GM23338 (cell line): ENCODE data around the gene FANCC. TPM values are rescaled to one million over a fixed set of nuclear protein-coding genes. Genes with fewer than 3 reads are reported as not detected.
A peak's percentile ranks its signal among the peaks of the same experiment; 100 is the strongest.

Source experiments
- ATAC-seq: fragments of 200-7000 bp; cut with Tn5 transposase; 3 replicates; pipeline ENCODE4 v1.9.1; 2020
- DNase-seq: peaks from one replicate; pipeline ENCODE4 v3.0.0-alpha.2; 2015; ENCODE audit warnings: low spot score
- H2AFZ ChIP-seq: fragments of 200-600 bp; sonication (generic); 2 replicates; pipeline ENCODE4 v1.8.0; 2016; ENCODE audit warnings: antibody characterized with exemption, mild to moderate bottlenecking, moderate library complexity
- H3F3A ChIP-seq: fragments of 200-600 bp; sonication (generic); replicated peaks from 2 replicates; pipeline ENCODE4 v1.8.0; 2017; ENCODE audit warnings: antibody characterized with exemption, mixed run types, low read depth
- H3K27ac ChIP-seq: fragments of 200-600 bp; sonication (generic); 2 replicates; pipeline ENCODE4 v1.6.1; 2016; ENCODE audit warnings: low read depth
- H3K27me3 ChIP-seq: fragments of 200-600 bp; sonication (generic); 2 replicates; pipeline ENCODE4 v1.8.0; 2016; ENCODE audit warnings: mild to moderate bottlenecking, mixed run types, moderate library complexity; ENCODE audit not compliant: insufficient read depth
- H3K36me3 ChIP-seq: fragments of 200-600 bp; sonication (generic); 2 replicates; pipeline ENCODE4 v1.8.0; 2016; ENCODE audit warnings: mild to moderate bottlenecking; ENCODE audit not compliant: insufficient read depth
- H3K4me1 ChIP-seq: fragments of 200-600 bp; sonication (generic); 2 replicates; pipeline ENCODE4 v1.8.0; 2016; ENCODE audit warnings: mild to moderate bottlenecking, moderate library complexity; ENCODE audit not compliant: insufficient read depth
- H3K4me2 ChIP-seq: fragments of 200-600 bp; sonication (generic); 2 replicates; pipeline ENCODE4 v1.7.1; 2017; ENCODE audit warnings: mixed run types
- H3K4me3 ChIP-seq: fragments of 200-600 bp; sonication (generic); 2 replicates; pipeline ENCODE4 v1.6.1; 2016; ENCODE audit warnings: mixed run types
- H3K79me2 ChIP-seq: fragments of 200-600 bp; sonication (generic); replicated peaks from 2 replicates; pipeline ENCODE4 v1.8.0; 2017; ENCODE audit warnings: mild to moderate bottlenecking; ENCODE audit not compliant: insufficient read depth
- H3K9me2 ChIP-seq: fragments of 200-600 bp; sonication (generic); 2 replicates; pipeline ENCODE4 v1.8.0; 2017; ENCODE audit not compliant: insufficient read depth
- H4K20me1 ChIP-seq: fragments of 200-600 bp; sonication (generic); replicated peaks from 2 replicates; pipeline ENCODE4 v1.8.0; 2017; ENCODE audit warnings: mild to moderate bottlenecking; ENCODE audit not compliant: insufficient read depth
- H3K27ac Mint-ChIP-seq: 2 replicates; pipeline ENCODE4 v1.8.0; 2020; ENCODE audit warnings: inconsistent platforms, mild to moderate bottlenecking, moderate library complexity, mixed read lengths
- H3K27me3 Mint-ChIP-seq: 3 replicates; pipeline ENCODE4 v1.8.0; 2022; ENCODE audit warnings: low read depth, mild to moderate bottlenecking, moderate library complexity, mixed read lengths, inconsistent platforms; ENCODE audit not compliant: insufficient read depth, poor library complexity
- H3K36me3 Mint-ChIP-seq: 3 replicates; pipeline ENCODE4 v1.8.0; 2021; ENCODE audit warnings: low read depth, mild to moderate bottlenecking, inconsistent platforms, moderate library complexity, mixed read lengths
- H3K4me1 Mint-ChIP-seq: 3 replicates; pipeline ENCODE4 v1.8.0; 2020; ENCODE audit warnings: mild to moderate bottlenecking, inconsistent platforms, mixed read lengths
- H3K4me3 Mint-ChIP-seq: 3 replicates; pipeline ENCODE4 v1.8.0; 2021; ENCODE audit warnings: moderate library complexity, mild to moderate bottlenecking, inconsistent platforms, mixed read lengths
- H3K9me3 Mint-ChIP-seq: 3 replicates; pipeline ENCODE4 v1.8.0; 2020; ENCODE audit warnings: moderate library complexity, mild to moderate bottlenecking, inconsistent platforms, mixed read lengths
- CREB1 ChIP-seq: fragments of 250-450 bp; sonication (Bioruptor Pico); IDR thresholded peaks from 2 replicates; pipeline ENCODE4 v1.5.0; 2020; ENCODE audit warnings: low read depth, mild to moderate bottlenecking, moderate library complexity
- EZH2 ChIP-seq: fragments of 200-600 bp; sonication (generic); IDR thresholded peaks from one replicate; pipeline ENCODE4 v1.8.0; 2017; ENCODE audit warnings: antibody characterized with exemption, mild to moderate bottlenecking, low read depth; ENCODE audit not compliant: unreplicated experiment
- NANOG ChIP-seq: IDR thresholded peaks from 2 replicates; pipeline ENCODE4 v1.6.1; 2016; ENCODE audit warnings: antibody characterized with exemption, borderline replicate concordance
- REST ChIP-seq: IDR thresholded peaks from one replicate; pipeline ENCODE4 v1.6.1; 2018; ENCODE audit warnings: antibody characterized with exemption; ENCODE audit not compliant: unreplicated experiment
- STAT1 ChIP-seq: IDR thresholded peaks from one replicate; pipeline ENCODE4 v1.6.1; 2016; ENCODE audit warnings: antibody characterized with exemption; ENCODE audit not compliant: unreplicated experiment
- ZNF331 ChIP-seq: fragments of 250-450 bp; sonication (Bioruptor Pico); IDR thresholded peaks from 2 replicates; pipeline ENCODE4 v1.5.0; 2020; ENCODE audit warnings: low read depth, mild to moderate bottlenecking, moderate library complexity
- polyA plus RNA-seq: library from polyadenylated mRNA; unstranded; fragments of >200 nt; fragmentation: Nextera tagmentation; extraction: Ambion mirVana; gene quantifications from 2 replicates; pipeline ENCODE4 v1.2.1, GENCODE V29; 2016
- total RNA-seq: library from RNA; depleted of rRNA; stranded (reverse); fragments of >200 nt; shearing (Covaris generic); gene quantifications from 2 replicates; pipeline ENCODE4 v1.2.3, GENCODE V29; 2014
- TF ChIP-seq, protein P1 (sequence below): fragments of 250-450 bp; sonication (Bioruptor Pico); IDR thresholded peaks from 2 replicates; pipeline ENCODE4 v1.5.0; 2020; ENCODE audit warnings: mild to moderate bottlenecking, moderate library complexity

Gene FANCC
- total and polyA plus RNA-seq, 2 experiments from 2014 or later = 7.8 to 18.1 TPM

DNA sequence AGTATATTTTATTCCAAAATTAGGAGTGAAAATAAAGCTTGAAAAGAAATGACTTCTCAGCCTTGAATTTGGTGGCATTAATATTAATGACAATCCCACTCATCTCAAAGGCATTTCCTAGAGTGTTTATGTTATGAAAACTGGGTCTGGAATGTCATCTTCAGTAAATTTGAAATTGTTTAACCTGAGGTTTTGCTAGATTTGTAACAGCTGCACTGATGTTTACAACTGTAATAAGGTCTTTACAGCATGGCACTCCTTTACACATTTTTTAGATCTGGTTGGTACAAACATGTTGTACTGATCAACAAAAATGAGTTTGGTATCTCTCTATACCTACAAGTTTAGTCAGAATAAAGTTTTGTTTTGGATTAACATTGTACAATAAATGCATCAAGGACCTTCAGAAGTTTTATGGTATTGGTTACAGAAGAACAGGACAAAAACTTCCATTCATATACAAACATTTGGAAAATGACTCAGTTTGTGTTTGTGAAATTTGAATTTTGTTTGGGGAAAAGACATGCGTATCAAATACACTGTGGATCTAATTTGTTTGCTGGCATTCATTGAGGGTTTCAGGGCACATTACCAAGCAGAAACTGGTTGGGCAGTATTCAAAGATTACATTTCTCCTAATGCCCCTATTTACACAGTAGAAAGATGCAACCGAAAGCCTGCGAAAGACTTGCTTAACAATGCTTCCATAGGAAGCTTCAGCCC is 11.6 kb downstream of the FANCC start:
- Histone ChIP-seq H3K27me3 (no peaks in the 10 kb centered on the region), H3K9me2 (no peaks in the 10 kb centered on the region), H4K20me1 (0 out of 2 replicates have a peak, but pooled peaks cover 3% of the 10 kb centered on the region), H3K27ac (no peak overlapping the region), H2AFZ (no peak overlapping the region), H3K4me3 (no peak overlapping the region), H3F3A (no peaks in the 10 kb centered on the region), H3K79me2 (peaks cover 55% of the 10 kb centered on the region), H3K4me2 (no peak overlapping the region), H3K4me1 (peaks cover 12% of the 10 kb centered on the region), H3K36me3 (no peaks in the 10 kb centered on the region)
- Mint-ChIP-seq H3K4me3 (no peak overlapping the region), H3K27me3 (no peaks in the 10 kb centered on the region), H3K27ac (peak overlapping the region; percentile 62; the same call in 1 of the 2 replicates), H3K36me3 (no peaks in the 10 kb centered on the region), H3K4me1 (peaks cover 8% of the 10 kb centered on the region), H3K9me3 (no peaks in the 10 kb centered on the region)
- TF ChIP-seq EZH2 (no peak), REST (no peak), NANOG (no peak), CREB1 (no peak), STAT1 (no peak), ZNF331 (CRISPR knock-in tag) (no peak)
- TF ChIP-seq, protein P1, sequence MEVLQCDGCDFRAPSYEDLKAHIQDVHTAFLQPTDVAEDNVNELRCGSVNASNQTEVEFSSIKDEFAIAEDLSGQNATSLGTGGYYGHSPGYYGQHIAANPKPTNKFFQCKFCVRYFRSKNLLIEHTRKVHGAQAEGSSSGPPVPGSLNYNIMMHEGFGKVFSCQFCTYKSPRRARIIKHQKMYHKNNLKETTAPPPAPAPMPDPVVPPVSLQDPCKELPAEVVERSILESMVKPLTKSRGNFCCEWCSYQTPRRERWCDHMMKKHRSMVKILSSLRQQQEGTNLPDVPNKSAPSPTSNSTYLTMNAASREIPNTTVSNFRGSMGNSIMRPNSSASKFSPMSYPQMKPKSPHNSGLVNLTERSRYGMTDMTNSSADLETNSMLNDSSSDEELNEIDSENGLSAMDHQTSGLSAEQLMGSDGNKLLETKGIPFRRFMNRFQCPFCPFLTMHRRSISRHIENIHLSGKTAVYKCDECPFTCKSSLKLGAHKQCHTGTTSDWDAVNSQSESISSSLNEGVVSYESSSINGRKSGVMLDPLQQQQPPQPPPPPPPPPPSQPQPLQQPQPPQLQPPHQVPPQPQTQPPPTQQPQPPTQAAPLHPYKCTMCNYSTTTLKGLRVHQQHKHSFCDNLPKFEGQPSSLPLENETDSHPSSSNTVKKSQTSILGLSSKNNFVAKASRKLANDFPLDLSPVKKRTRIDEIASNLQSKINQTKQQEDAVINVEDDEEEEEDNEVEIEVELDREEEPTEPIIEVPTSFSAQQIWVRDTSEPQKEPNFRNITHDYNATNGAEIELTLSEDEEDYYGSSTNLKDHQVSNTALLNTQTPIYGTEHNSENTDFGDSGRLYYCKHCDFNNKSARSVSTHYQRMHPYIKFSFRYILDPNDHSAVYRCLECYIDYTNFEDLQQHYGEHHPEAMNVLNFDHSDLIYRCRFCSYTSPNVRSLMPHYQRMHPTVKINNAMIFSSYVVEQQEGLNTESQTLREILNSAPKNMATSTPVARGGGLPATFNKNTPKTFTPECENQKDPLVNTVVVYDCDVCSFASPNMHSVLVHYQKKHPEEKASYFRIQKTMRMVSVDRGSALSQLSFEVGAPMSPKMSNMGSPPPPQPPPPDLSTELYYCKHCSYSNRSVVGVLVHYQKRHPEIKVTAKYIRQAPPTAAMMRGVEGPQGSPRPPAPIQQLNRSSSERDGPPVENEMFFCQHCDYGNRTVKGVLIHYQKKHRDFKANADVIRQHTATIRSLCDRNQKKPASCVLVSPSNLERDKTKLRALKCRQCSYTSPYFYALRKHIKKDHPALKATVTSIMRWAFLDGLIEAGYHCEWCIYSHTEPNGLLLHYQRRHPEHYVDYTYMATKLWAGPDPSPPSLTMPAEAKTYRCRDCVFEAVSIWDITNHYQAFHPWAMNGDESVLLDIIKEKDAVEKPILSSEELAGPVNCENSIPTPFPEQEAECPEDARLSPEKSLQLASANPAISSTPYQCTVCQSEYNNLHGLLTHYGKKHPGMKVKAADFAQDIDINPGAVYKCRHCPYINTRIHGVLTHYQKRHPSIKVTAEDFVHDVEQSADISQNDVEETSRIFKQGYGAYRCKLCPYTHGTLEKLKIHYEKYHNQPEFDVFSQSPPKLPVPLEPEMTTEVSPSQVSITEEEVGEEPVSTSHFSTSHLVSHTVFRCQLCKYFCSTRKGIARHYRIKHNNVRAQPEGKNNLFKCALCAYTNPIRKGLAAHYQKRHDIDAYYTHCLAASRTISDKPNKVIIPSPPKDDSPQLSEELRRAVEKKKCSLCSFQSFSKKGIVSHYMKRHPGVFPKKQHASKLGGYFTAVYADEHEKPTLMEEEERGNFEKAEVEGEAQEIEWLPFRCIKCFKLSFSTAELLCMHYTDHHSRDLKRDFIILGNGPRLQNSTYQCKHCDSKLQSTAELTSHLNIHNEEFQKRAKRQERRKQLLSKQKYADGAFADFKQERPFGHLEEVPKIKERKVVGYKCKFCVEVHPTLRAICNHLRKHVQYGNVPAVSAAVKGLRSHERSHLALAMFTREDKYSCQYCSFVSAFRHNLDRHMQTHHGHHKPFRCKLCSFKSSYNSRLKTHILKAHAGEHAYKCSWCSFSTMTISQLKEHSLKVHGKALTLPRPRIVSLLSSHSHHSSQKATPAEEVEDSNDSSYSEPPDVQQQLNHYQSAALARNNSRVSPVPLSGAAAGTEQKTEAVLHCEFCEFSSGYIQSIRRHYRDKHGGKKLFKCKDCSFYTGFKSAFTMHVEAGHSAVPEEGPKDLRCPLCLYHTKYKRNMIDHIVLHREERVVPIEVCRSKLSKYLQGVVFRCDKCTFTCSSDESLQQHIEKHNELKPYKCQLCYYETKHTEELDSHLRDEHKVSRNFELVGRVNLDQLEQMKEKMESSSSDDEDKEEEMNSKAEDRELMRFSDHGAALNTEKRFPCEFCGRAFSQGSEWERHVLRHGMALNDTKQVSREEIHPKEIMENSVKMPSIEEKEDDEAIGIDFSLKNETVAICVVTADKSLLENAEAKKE (CRISPR knock-in tag) = no peak
- DNase-seq = no peak
- ATAC-seq = no peak
